Right kidney (tissue), 1 donor: Measurements from ENCODE around the gene LRG1.

ENCODE experiments used
- DNase-seq: peaks from one replicate; pipeline ENCODE4 v3.0.0-alpha.2; 2016

Gene LRG1

GRCh38 chr19:4511300-4512054 is 28.4 kb downstream of the LRG1 start:
- no peak for DNase-seq

GRCh38 chr19:4510435-4511255 is 29.2 kb downstream of the LRG1 start:
- no peak for DNase-seq

- DNase-seq = no peak
Measured at GRCh38 chr19:4508698-4509097, 31.1 kb downstream of the LRG1 start.

GRCh38 chr19:4507804-4508203 is 32.0 kb downstream of the LRG1 start:
- DNase-seq = no peak

- no peak for DNase-seq
Measured at GRCh38 chr19:4507150-4507452, 32.7 kb downstream of the LRG1 start.

GRCh38 chr19:4506449-4507149 is 33.2 kb downstream of the LRG1 start:
- DNase-seq = no peak

GRCh38 chr19:4505570-4506448 is 34.0 kb downstream of the LRG1 start:
- DNase-seq = no peak

GRCh38 chr19:4504891-4505569 is 34.8 kb downstream of the LRG1 start:
- DNase-seq = no peak

GRCh38 chr19:4504297-4504701 is 35.5 kb downstream of the LRG1 start:
- DNase-seq = no peak

GRCh38 chr19:4503825-4504170 is 36.0 kb downstream of the LRG1 start:
- DNase-seq = no peak

- no peak for DNase-seq
Measured at GRCh38 chr19:4503132-4503824, 36.6 kb downstream of the LRG1 start.

GRCh38 chr19:4502282-4503131 is 37.3 kb downstream of the LRG1 start:
- no peak for DNase-seq

- DNase-seq = no peak
Measured at GRCh38 chr19:4501691-4502090, 38.1 kb downstream of the LRG1 start.

- no peak for DNase-seq
Measured at GRCh38 chr19:4500841-4501591, 38.8 kb downstream of the LRG1 start.

- DNase-seq = no peak
Measured at GRCh38 chr19:4499855-4500254, 40.0 kb downstream of the LRG1 start.

GRCh38 chr19:4499318-4499717 is 40.5 kb downstream of the LRG1 start:
- DNase-seq = no peak

- DNase-seq = no peak
Measured at GRCh38 chr19:4498694-4499093, 41.1 kb downstream of the LRG1 start.

- DNase-seq = no peak
Measured at GRCh38 chr19:4497770-4498389, 42.0 kb downstream of the LRG1 start.

GRCh38 chr19:4496304-4496703 is 43.5 kb downstream of the LRG1 start:
- DNase-seq = no peak
